Neural cell (in vitro differentiated cells): ENCODE data around the gene NPW. TPM values are rescaled to one million over a fixed set of nuclear protein-coding genes. Genes with fewer than 3 reads are reported as not detected.

Experiments used
- H2AFZ ChIP-seq: fragments of 200-600, 300-800 bp; sonication (generic), shearing (Covaris generic); 2 replicates; pipeline ENCODE4 v1.6.0; 2014; ENCODE audit warnings: low read depth, mild to moderate bottlenecking, antibody characterized with exemption, low read length, moderate library complexity
- H3F3A ChIP-seq: fragments of 200-600 bp; shearing (Covaris generic); 2 replicates; pipeline ENCODE4 v1.6.1; 2016; ENCODE audit warnings: mild to moderate bottlenecking, moderate library complexity, mixed read lengths, antibody characterized with exemption, low read length; ENCODE audit not compliant: insufficient read depth, poor library complexity, severe bottlenecking
- H3K27ac ChIP-seq: fragments of 200-600, 300-800 bp; sonication (generic), shearing (Covaris generic); 2 replicates; pipeline ENCODE4 v1.5.1; 2014; ENCODE audit warnings: mild to moderate bottlenecking, low read length, moderate library complexity
- H3K27me3 ChIP-seq: fragments of 300-800, 200-600 bp; sonication (generic), shearing (Covaris generic); 2 replicates; pipeline ENCODE4 v1.6.0; 2014; ENCODE audit warnings: mild to moderate bottlenecking, low read depth, low read length, moderate library complexity; ENCODE audit not compliant: insufficient read depth
- H3K36me3 ChIP-seq: fragments of 300-800, 200-600 bp; sonication (generic), shearing (Covaris generic); 2 replicates; pipeline ENCODE4 v1.5.1; 2014; ENCODE audit warnings: mild to moderate bottlenecking, antibody characterized with exemption, low read length, moderate library complexity; ENCODE audit not compliant: insufficient read depth
- H3K4me2 ChIP-seq: fragments of 300-800, 200-600 bp; sonication (generic), shearing (Covaris generic); 2 replicates; pipeline ENCODE4 v1.6.0; 2014; ENCODE audit warnings: mild to moderate bottlenecking, low read length
- H3K4me3 ChIP-seq: fragments of 300-800, 200-600 bp; sonication (generic), shearing (Covaris generic); 2 replicates; pipeline ENCODE4 v1.5.1; 2014; ENCODE audit warnings: mild to moderate bottlenecking, low read length, moderate library complexity
- H3K79me2 ChIP-seq: fragments of 200-600 bp; shearing (Covaris generic); replicated peaks from 2 replicates; pipeline ENCODE4 v1.6.0; 2014; ENCODE audit warnings: mild to moderate bottlenecking, low read length, moderate library complexity; ENCODE audit not compliant: insufficient read depth
- H3K9ac ChIP-seq: fragments of 300-800, 200-600 bp; sonication (generic), shearing (Covaris generic); 2 replicates; pipeline ENCODE4 v1.6.1; 2016; ENCODE audit warnings: mild to moderate bottlenecking, low read length, mixed read lengths
- H3K9me2 ChIP-seq: fragments of 200-600 bp; shearing (Covaris generic); 2 replicates; pipeline ENCODE4 v1.6.1; 2016; ENCODE audit warnings: mild to moderate bottlenecking, low read length, mixed read lengths; ENCODE audit not compliant: insufficient read depth
- H3K9me3 ChIP-seq: fragments of 200-600, 300-800 bp; sonication (generic), shearing (Covaris generic); 2 replicates; pipeline ENCODE4 v1.6.1; 2016; ENCODE audit warnings: mild to moderate bottlenecking, mixed run types, low read length, moderate library complexity, mixed read lengths
- H4K20me1 ChIP-seq: fragments of 200-600 bp; shearing (Covaris generic); 2 replicates; pipeline ENCODE4 v1.6.1; 2016; ENCODE audit warnings: mild to moderate bottlenecking, mixed run types; ENCODE audit not compliant: insufficient read depth
- EP300 ChIP-seq: fragments of 450-650 bp; conservative IDR thresholded peaks from 2 replicates; pipeline ENCODE4 v1.6.1; 2014; ENCODE audit warnings: antibody characterized with exemption, mild to moderate bottlenecking, moderate library complexity; ENCODE audit not compliant: poor library complexity, severe bottlenecking
- EZH2 ChIP-seq: fragments of 200-600, 300-800 bp; shearing (Covaris generic), sonication (generic); IDR thresholded peaks from 2 replicates; pipeline ENCODE4 v1.6.1; 2014; ENCODE audit warnings: antibody characterized with exemption, low read length, borderline replicate concordance, mild to moderate bottlenecking; ENCODE audit not compliant: insufficient read depth, poor library complexity, severe bottlenecking
- MXI1 ChIP-seq: fragments of 450-650 bp; conservative IDR thresholded peaks from 2 replicates; pipeline ENCODE4 v1.6.1; 2014; ENCODE audit warnings: antibody characterized with exemption, mild to moderate bottlenecking; ENCODE audit not compliant: poor library complexity, severe bottlenecking
- POLR2AphosphoS5 ChIP-seq: IDR thresholded peaks from 2 replicates; pipeline ENCODE4 v1.6.1; 2012
- RAD21 ChIP-seq: fragments of 450-650 bp; conservative IDR thresholded peaks from 2 replicates; pipeline ENCODE4 v1.6.1; 2014; ENCODE audit warnings: antibody characterized with exemption, mild to moderate bottlenecking, moderate library complexity
- REST ChIP-seq: IDR thresholded peaks from 2 replicates; pipeline ENCODE4 v1.6.1; 2012; ENCODE audit warnings: borderline replicate concordance
- SMC3 ChIP-seq: fragments of 450-650 bp; conservative IDR thresholded peaks from 2 replicates; pipeline ENCODE4 v1.6.1; 2014; ENCODE audit warnings: antibody characterized with exemption, mild to moderate bottlenecking, moderate library complexity; ENCODE audit not compliant: poor library complexity
- TAF1 ChIP-seq: IDR thresholded peaks from 2 replicates; pipeline ENCODE4 v1.6.1; 2012; ENCODE audit warnings: low read depth
- polyA plus RNA-seq: library from polyadenylated mRNA; depleted of rRNA; stranded (reverse); fragments of >200 nt; gene quantifications from 2 replicates; pipeline ENCODE4 v1.2.3, GENCODE V29; 2014
- TF ChIP-seq, protein P1 (sequence below): fragments of 450-650 bp; IDR thresholded peaks from 2 replicates; pipeline ENCODE4 v1.5.1; 2014; ENCODE audit warnings: antibody characterized with exemption, mild to moderate bottlenecking, moderate library complexity; ENCODE audit not compliant: poor library complexity, severe bottlenecking

Gene NPW
- polyA plus RNA-seq, 1 donor from 2014 or later: not detected

- peak within 1 kb of the TSS; percentile 86 for H3K27ac ChIP-seq
- H3K4me2 ChIP-seq: peak within 1 kb of the TSS; percentile 97
- peak within 1 kb of the TSS; percentile 76 for H2AFZ ChIP-seq
- H3K79me2 ChIP-seq: no peaks in the 10 kb centered on the region
- H3K36me3 ChIP-seq: no peaks in the 10 kb centered on the region
- H3K9ac ChIP-seq: peak within 1 kb of the TSS; percentile 94
- H3F3A ChIP-seq: no peaks in the 10 kb centered on the region
- H3K9me3 ChIP-seq: no peaks in the 10 kb centered on the region
- TF ChIP-seq MXI1: peak; percentile 69
- TF ChIP-seq REST: peak; percentile 50
- TF ChIP-seq EP300: peak; percentile 33
- peak; percentile 45 for TF ChIP-seq RAD21
- TF ChIP-seq TAF1: no peak
- no peak for TF ChIP-seq EZH2
- peak; percentile 55 for TF ChIP-seq SMC3
- TF ChIP-seq, protein P1, sequence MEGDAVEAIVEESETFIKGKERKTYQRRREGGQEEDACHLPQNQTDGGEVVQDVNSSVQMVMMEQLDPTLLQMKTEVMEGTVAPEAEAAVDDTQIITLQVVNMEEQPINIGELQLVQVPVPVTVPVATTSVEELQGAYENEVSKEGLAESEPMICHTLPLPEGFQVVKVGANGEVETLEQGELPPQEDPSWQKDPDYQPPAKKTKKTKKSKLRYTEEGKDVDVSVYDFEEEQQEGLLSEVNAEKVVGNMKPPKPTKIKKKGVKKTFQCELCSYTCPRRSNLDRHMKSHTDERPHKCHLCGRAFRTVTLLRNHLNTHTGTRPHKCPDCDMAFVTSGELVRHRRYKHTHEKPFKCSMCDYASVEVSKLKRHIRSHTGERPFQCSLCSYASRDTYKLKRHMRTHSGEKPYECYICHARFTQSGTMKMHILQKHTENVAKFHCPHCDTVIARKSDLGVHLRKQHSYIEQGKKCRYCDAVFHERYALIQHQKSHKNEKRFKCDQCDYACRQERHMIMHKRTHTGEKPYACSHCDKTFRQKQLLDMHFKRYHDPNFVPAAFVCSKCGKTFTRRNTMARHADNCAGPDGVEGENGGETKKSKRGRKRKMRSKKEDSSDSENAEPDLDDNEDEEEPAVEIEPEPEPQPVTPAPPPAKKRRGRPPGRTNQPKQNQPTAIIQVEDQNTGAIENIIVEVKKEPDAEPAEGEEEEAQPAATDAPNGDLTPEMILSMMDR: peak; percentile 81
- TF ChIP-seq POLR2AphosphoS5: peak; percentile 62
- peak within 1 kb of the TSS; percentile 99 for H3K4me3 ChIP-seq
- peaks cover 23% of the 10 kb centered on the region for H3K27me3 ChIP-seq
- H3K9me2 ChIP-seq: no peaks in the 10 kb centered on the region
- no peaks in the 10 kb centered on the region for H4K20me1 ChIP-seq
Observed at GRCh38 chr16:1983544-1984346, 35.8 kb upstream of the NPW start, which contains the start of gene GFER. Gene GFER (plus strand): TSS chr16:1984193. CDS start chr16:1984219, 26 bp downstream.

- TF ChIP-seq RAD21 (no peak), MXI1 (peak; percentile 4)
- Histone ChIP-seq H4K20me1 (no peaks in the 10 kb centered on the region), H3K27ac (peak overlapping the region; percentile 86), H3F3A (no peaks in the 10 kb centered on the region), H2AFZ (no peak overlapping the region), H3K9me3 (no peaks in the 10 kb centered on the region), H3K4me3 (peak overlapping the region; percentile 99), H3K4me2 (peak overlapping the region; percentile 97), H3K79me2 (no peaks in the 10 kb centered on the region), H3K36me3 (no peaks in the 10 kb centered on the region), H3K9me2 (no peaks in the 10 kb centered on the region), H3K27me3 (peaks cover 21% of the 10 kb centered on the region), H3K9ac (peak overlapping the region; percentile 94)
Observed at GRCh38 chr16:1984347-1985225, 35.0 kb upstream of the NPW start.
